WERI-Rb-1 (cell line): ENCODE measurements around the gene KCNJ14.

ENCODE experiments used
- DNase-seq: peaks from one replicate; pipeline ENCODE4 v3.0.0-alpha.2; 2020
- H3K27ac ChIP-seq: fragments of 250-450 bp; sonication (Bioruptor Pico); 2 replicates; pipeline ENCODE4 v1.5.1; 2020; ENCODE audit warnings: mild to moderate bottlenecking, moderate library complexity
- H3K27me3 ChIP-seq: fragments of 250-450 bp; sonication (Bioruptor Pico); 2 replicates; pipeline ENCODE4 v1.5.1; 2021; ENCODE audit warnings: mild to moderate bottlenecking, low read depth, moderate library complexity; ENCODE audit not compliant: insufficient read depth, severe bottlenecking
- H3K36me3 ChIP-seq: fragments of 250-450 bp; sonication (Bioruptor Pico); 2 replicates; pipeline ENCODE4 v1.5.1; 2020; ENCODE audit warnings: mild to moderate bottlenecking, moderate library complexity
- H3K4me3 ChIP-seq: 2 replicates; pipeline ENCODE4 v1.5.1; 2011; ENCODE audit warnings: low read depth, mild to moderate bottlenecking, control low read depth, low read length
- H3K9me3 ChIP-seq: fragments of 250-450 bp; sonication (Bioruptor Pico); 2 replicates; pipeline ENCODE4 v1.5.1; 2021; ENCODE audit warnings: mild to moderate bottlenecking, moderate library complexity; ENCODE audit not compliant: severe bottlenecking
- TF ChIP-seq, protein P1 (sequence below): IDR thresholded peaks from 2 replicates; pipeline ENCODE4 v1.5.1; 2011; ENCODE audit warnings: low read depth, mild to moderate bottlenecking, control low read depth, inconsistent platforms, low read length

Gene KCNJ14

DNA sequence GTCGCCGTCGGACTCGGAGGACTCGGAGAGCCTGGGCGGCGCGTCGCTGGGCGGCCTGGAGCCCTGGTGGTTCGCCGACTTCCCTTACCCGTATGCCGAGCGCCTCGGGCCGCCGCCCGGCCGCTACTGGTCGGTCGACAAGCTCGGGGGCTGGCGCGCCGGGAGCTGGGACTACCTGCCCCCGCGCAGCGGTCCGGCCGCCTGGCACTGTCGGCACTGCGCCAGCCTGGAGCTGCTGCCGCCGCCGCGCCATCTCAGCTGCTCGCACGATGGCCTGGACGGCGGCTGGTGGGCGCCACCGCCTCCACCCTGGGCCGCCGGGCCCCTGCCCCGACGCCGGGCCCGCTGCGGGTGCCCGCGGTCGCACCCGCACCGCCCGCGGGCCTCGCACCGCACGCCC, 12.1 kb upstream of the KCNJ14 start:
- H3K4me3 ChIP-seq = no peak overlapping the region
- H3K27me3 ChIP-seq = no peaks in the 10 kb centered on the region
- no peak for DNase-seq
- H3K9me3 ChIP-seq = no peaks in the 10 kb centered on the region
- H3K27ac ChIP-seq = no peak overlapping the region
- TF ChIP-seq, protein P1, sequence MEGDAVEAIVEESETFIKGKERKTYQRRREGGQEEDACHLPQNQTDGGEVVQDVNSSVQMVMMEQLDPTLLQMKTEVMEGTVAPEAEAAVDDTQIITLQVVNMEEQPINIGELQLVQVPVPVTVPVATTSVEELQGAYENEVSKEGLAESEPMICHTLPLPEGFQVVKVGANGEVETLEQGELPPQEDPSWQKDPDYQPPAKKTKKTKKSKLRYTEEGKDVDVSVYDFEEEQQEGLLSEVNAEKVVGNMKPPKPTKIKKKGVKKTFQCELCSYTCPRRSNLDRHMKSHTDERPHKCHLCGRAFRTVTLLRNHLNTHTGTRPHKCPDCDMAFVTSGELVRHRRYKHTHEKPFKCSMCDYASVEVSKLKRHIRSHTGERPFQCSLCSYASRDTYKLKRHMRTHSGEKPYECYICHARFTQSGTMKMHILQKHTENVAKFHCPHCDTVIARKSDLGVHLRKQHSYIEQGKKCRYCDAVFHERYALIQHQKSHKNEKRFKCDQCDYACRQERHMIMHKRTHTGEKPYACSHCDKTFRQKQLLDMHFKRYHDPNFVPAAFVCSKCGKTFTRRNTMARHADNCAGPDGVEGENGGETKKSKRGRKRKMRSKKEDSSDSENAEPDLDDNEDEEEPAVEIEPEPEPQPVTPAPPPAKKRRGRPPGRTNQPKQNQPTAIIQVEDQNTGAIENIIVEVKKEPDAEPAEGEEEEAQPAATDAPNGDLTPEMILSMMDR = no peak
- peaks cover 16% of the 10 kb centered on the region for H3K36me3 ChIP-seq

DNA sequence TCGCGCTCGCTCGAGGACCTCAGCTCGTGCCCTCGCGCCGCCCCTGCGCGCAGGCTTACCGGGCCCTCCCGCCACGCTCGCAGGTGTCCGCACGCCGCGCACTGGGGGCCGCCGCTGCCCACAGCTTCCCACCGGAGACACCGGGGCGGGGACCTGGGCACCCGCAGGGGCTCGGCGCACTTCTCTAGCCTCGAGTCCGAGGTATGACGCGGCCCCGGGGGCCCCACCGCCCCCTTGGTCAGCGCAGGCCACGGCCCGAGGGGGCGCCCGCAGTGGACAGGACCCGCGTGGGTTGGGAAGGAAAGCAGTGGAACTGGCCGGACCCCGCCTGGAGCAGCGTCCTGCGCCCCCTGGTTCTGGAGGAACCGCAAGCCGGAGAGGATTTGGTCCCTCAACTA, 11.6 kb upstream of the KCNJ14 start:
- TF ChIP-seq, protein P1 = no peak
- Histone ChIP-seq H3K27me3 (no peaks in the 10 kb centered on the region), H3K4me3 (no peak overlapping the region), H3K9me3 (no peaks in the 10 kb centered on the region), H3K27ac (no peak overlapping the region), H3K36me3 (peaks cover 21% of the 10 kb centered on the region)
- no peak for DNase-seq

DNA sequence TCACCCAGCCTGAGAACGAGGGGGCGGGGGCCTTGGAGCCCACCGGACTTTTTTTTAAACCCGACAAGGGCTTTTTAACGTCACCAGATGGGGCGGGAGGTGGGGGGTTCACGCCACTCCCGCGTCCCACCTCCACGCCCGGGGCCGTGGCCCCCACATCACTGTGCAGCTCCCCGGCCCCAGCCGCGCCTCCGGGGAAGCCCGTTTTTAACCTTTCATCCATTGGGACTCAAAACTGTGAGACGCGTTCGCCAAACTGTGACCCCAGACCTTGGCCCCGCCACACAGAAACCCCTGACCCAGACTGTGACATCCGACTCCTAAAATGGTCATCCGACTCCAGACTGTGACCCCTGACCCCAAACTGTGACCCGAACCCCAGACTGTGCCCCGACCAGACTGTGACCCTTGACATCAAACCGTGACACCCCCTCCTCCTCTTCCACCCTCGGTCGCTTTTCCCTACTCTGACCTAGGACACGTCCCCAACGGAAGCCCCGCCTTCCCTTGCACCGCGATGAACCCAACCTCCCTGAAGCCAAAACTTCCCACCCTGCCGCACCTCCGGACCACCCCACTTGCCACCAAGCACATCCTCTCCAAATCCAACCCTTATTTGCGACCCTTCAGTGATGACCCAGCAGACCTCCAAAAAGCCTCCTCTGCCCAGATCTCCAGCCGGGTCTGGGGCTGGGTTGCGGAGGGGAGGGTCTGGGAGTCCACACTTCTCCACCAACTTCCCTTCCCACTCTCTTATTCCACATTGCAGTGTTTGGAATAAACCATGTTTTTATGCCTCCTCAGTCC, 11.0 kb upstream of the KCNJ14 start:
- H3K27ac ChIP-seq = peak overlapping the region; percentile 85
- no peak for DNase-seq
- H3K9me3 ChIP-seq = no peaks in the 10 kb centered on the region
- H3K27me3 ChIP-seq = no peaks in the 10 kb centered on the region
- H3K4me3 ChIP-seq = no peak overlapping the region
- TF ChIP-seq, protein P1 = no peak
- peaks cover 24% of the 10 kb centered on the region for H3K36me3 ChIP-seq

DNA sequence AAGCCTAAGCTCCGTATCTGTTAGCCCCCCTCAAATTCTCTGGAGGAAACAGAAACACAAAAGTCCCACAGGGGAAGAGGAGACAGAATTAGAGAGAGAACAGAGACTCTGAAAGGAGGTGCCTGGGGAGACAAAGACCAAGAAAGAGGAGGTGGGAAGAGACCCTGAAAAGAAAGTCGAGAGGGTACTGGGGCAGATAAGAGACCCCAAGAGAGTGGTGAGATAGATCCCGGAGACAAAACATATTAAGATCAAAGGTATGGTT, 10.5 kb upstream of the KCNJ14 start:
- TF ChIP-seq, protein P1 = no peak
- Histone ChIP-seq H3K9me3 (no peaks in the 10 kb centered on the region), H3K36me3 (peaks cover 25% of the 10 kb centered on the region), H3K27ac (peak overlapping the region; percentile 85), H3K27me3 (no peaks in the 10 kb centered on the region), H3K4me3 (peak overlapping the region; percentile 98)
- no peak for DNase-seq

DNA sequence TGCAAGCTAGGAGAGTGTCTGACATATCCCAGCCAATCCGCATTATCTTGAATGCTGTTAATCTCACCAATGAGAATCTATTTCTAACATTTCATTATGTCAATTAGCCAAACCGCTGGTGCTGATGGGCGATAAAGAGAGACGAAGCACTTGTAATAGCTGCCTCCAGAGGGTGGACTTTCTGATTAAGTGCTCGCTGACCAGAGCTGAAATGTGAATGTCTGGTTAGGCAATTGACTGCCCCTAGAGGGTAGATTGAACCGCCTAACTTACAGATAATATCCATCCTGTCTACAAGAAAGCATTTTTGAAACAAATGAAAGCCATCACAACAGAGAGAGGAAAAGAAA, 10.1 kb upstream of the KCNJ14 start:
- peak overlapping the region; percentile 85 for H3K27ac ChIP-seq
- DNase-seq = peak; percentile 67
- H3K9me3 ChIP-seq = no peaks in the 10 kb centered on the region
- H3K27me3 ChIP-seq = no peaks in the 10 kb centered on the region
- TF ChIP-seq, protein P1 = peak; percentile 28; the same call in 1 of the 2 replicates
- H3K36me3 ChIP-seq = peaks cover 26% of the 10 kb centered on the region
- H3K4me3 ChIP-seq = peak overlapping the region; percentile 98
